DOHH2 (cell line): ENCODE results near the gene STON2.
A peak's percentile ranks its signal among the peaks of the same experiment; 100 is the strongest.

Experiments
- H3F3A ChIP-seq: fragments of 200-600 bp; sonication (generic), shearing (Covaris generic); 2 replicates; pipeline ENCODE4 v1.6.0; 2016; ENCODE audit warnings: antibody characterized with exemption, mild to moderate bottlenecking; ENCODE audit not compliant: control insufficient read depth, insufficient read depth
- H3K27ac ChIP-seq: fragments of 200-600 bp; sonication (generic); 2 replicates; pipeline ENCODE4 v1.5.1; 2014; ENCODE audit warnings: low read depth, mild to moderate bottlenecking, low read length, moderate library complexity
- H3K27me3 ChIP-seq: fragments of 200-600 bp; sonication (generic); 2 replicates; pipeline ENCODE4 v1.6.1; 2014; ENCODE audit warnings: mild to moderate bottlenecking, low read length, mixed read lengths; ENCODE audit not compliant: control insufficient read depth
- H3K36me3 ChIP-seq: fragments of 200-600 bp; sonication (generic); 2 replicates; pipeline ENCODE4 v1.6.1; 2014; ENCODE audit warnings: mild to moderate bottlenecking, low read length, moderate library complexity, mixed read lengths; ENCODE audit not compliant: control insufficient read depth
- H3K4me1 ChIP-seq: fragments of 200-600 bp; sonication (generic); 2 replicates; pipeline ENCODE4 v1.6.1; 2014; ENCODE audit warnings: mild to moderate bottlenecking, low read length, mixed read lengths; ENCODE audit not compliant: control insufficient read depth
- H3K4me2 ChIP-seq: fragments of 200-600 bp; sonication (generic); 2 replicates; pipeline ENCODE4 v1.6.0; 2014; ENCODE audit warnings: mild to moderate bottlenecking, low read length, moderate library complexity
- H3K4me3 ChIP-seq: fragments of 200-600 bp; sonication (generic); 2 replicates; pipeline ENCODE4 v1.5.1; 2014; ENCODE audit warnings: mild to moderate bottlenecking, low read length, mixed read lengths
- H3K79me2 ChIP-seq: fragments of 200-600 bp; sonication (generic); 2 replicates; pipeline ENCODE4 v1.6.1; 2014; ENCODE audit warnings: mild to moderate bottlenecking, low read length, mixed read lengths; ENCODE audit not compliant: control insufficient read depth
- H3K9me2 ChIP-seq: fragments of 200-600 bp; sonication (generic); replicated peaks from 2 replicates; pipeline ENCODE4 v1.6.1; 2014; ENCODE audit warnings: mild to moderate bottlenecking, low read length, mixed read lengths; ENCODE audit not compliant: control insufficient read depth
- H3K9me3 ChIP-seq: fragments of 200-600 bp; sonication (generic); 2 replicates; pipeline ENCODE4 v1.6.1; 2014; ENCODE audit warnings: antibody characterized with exemption, low read length, mixed read lengths; ENCODE audit not compliant: control insufficient read depth, insufficient read depth
- H4K20me1 ChIP-seq: fragments of 200-600 bp; sonication (generic); 2 replicates; pipeline ENCODE4 v1.6.0; 2014; ENCODE audit warnings: low read depth, mild to moderate bottlenecking, antibody characterized with exemption, low read length, moderate library complexity; ENCODE audit not compliant: control insufficient read depth, insufficient read depth
- EZH2phosphoT487 ChIP-seq: fragments of 200-600 bp; sonication (generic); IDR thresholded peaks from 2 replicates; pipeline ENCODE4 v1.6.1; 2017; ENCODE audit warnings: borderline replicate concordance, mild to moderate bottlenecking, antibody characterized with exemption, low read length, moderate library complexity, mixed read lengths
- TF ChIP-seq, protein P1 (sequence below): fragments of 200-600 bp; sonication (generic); IDR thresholded peaks from one replicate; pipeline ENCODE4 v1.5.1; 2014; ENCODE audit warnings: antibody characterized with exemption, mild to moderate bottlenecking, low read depth, low read length; ENCODE audit not compliant: poor library complexity, severe bottlenecking

STON2 gene

DNA sequence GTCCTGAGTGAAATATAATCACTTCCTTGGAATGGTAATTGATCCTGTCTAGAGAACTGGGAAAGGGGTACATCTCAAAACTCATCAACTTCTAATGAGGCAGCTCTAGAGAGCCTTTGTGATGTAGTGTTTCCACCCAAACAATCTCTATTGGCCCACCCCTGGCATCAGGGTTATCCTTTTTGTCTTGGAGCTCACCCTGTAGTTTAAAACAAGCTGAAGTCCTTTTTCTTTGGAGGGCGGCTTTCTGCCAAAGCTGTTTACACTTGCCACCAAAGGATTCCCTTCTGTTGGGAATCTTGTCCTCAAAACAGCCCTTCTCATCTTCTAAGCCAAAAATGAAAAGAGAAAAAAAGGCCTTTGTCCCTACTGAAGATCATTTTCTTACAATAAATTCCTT is 118.8 kb downstream of the STON2 start:
- Histone ChIP-seq H3K36me3 (no peaks in the 10 kb centered on the region), H3K4me2 (no peak overlapping the region), H3K27me3 (peaks cover 11% of the 10 kb centered on the region), H3K4me1 (peaks cover 18% of the 10 kb centered on the region), H3K9me3 (no peaks in the 10 kb centered on the region), H3K79me2 (no peaks in the 10 kb centered on the region), H3K27ac (no peak overlapping the region), H3K9me2 (no peaks in the 10 kb centered on the region), H3K4me3 (no peak overlapping the region), H4K20me1 (no peaks in the 10 kb centered on the region), H3F3A (no peaks in the 10 kb centered on the region)
- no peak for TF ChIP-seq EZH2phosphoT487
- TF ChIP-seq, protein P1, sequence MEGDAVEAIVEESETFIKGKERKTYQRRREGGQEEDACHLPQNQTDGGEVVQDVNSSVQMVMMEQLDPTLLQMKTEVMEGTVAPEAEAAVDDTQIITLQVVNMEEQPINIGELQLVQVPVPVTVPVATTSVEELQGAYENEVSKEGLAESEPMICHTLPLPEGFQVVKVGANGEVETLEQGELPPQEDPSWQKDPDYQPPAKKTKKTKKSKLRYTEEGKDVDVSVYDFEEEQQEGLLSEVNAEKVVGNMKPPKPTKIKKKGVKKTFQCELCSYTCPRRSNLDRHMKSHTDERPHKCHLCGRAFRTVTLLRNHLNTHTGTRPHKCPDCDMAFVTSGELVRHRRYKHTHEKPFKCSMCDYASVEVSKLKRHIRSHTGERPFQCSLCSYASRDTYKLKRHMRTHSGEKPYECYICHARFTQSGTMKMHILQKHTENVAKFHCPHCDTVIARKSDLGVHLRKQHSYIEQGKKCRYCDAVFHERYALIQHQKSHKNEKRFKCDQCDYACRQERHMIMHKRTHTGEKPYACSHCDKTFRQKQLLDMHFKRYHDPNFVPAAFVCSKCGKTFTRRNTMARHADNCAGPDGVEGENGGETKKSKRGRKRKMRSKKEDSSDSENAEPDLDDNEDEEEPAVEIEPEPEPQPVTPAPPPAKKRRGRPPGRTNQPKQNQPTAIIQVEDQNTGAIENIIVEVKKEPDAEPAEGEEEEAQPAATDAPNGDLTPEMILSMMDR: no peak

DNA sequence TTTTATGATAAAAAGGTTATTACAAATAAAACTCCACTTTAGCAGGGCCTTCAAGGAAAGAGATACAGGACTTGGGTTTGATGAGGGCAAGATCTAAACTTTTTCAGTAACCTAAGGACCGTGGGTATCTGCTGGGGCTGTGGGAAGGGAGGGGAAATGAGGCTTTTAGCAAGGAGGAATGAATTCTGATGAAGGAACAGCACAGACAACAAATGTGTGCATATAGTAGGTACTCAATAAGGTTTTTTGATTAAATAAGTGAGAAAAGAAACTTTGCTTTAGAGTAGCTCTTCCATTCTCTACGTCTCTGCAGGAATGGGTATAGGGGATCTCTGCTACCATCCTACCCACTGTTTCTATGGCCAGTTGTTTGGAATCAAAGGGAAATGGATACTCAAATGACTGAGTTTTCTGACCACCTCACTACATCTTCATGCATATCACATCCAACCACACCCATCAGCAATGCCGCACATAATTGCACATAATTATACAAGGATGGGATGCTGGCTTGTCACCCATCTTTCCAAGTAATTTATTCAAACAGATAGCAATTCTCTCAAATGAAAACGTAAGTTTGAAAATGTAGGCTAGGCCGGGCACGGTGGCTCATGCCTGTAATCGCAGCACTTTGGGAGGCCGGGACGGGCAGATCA is 119.9 kb downstream of the STON2 start:
- Histone ChIP-seq H3K4me3 (no peak overlapping the region), H3K79me2 (no peaks in the 10 kb centered on the region)

DNA sequence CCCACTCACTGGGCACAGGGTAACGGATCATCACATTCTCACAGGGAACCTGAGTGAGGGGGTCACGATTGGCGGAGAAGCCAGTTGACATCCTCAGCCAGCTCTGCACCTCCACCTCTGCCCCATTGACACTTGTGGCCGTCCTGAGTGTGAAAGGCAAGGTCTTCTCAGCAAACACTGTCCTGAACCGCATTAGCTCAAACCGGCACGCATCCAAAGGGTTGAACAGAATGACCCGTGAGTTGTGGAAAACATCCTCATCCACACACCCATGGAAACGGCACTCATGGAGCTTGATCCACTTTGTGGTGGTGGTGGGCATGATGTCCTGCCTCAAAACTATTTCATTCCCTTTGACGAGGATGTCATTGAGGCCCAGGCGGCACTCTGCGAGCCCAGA is 123.0 kb downstream of the STON2 start:
- H3K4me2 ChIP-seq: 0 out of 2 replicates have a peak overlapping the region, but pooled peaks have one; percentile 43
- H4K20me1 ChIP-seq: no peaks in the 10 kb centered on the region
- no peaks in the 10 kb centered on the region for H3K9me2 ChIP-seq
- H3F3A ChIP-seq: no peaks in the 10 kb centered on the region
- TF ChIP-seq EZH2phosphoT487: no peak
- TF ChIP-seq, protein P1: no peak
- H3K27ac ChIP-seq: no peak overlapping the region
- no peaks in the 10 kb centered on the region for H3K79me2 ChIP-seq
- no peaks in the 10 kb centered on the region for H3K9me3 ChIP-seq
- no peaks in the 10 kb centered on the region for H3K36me3 ChIP-seq
- no peak overlapping the region for H3K4me3 ChIP-seq
- peaks cover 17% of the 10 kb centered on the region for H3K4me1 ChIP-seq
- H3K27me3 ChIP-seq: peaks cover 29% of the 10 kb centered on the region

More for the DNA sequence above, 119.9 kb downstream of the STON2 start:
- no peaks in the 10 kb centered on the region for H4K20me1 ChIP-seq
- H3K4me2 ChIP-seq: no peak overlapping the region
- H3K27me3 ChIP-seq: peaks cover 17% of the 10 kb centered on the region
- no peaks in the 10 kb centered on the region for H3K36me3 ChIP-seq
- H3F3A ChIP-seq: no peaks in the 10 kb centered on the region
- TF ChIP-seq, protein P1: no peak
- TF ChIP-seq EZH2phosphoT487: no peak
- no peak overlapping the region for H3K27ac ChIP-seq
- H3K4me1 ChIP-seq: peaks cover 24% of the 10 kb centered on the region
- no peaks in the 10 kb centered on the region for H3K9me3 ChIP-seq
- H3K9me2 ChIP-seq: no peaks in the 10 kb centered on the region
